ENCODE results near the gene KIAA1671. TPM values are rescaled to one million over a fixed set of nuclear protein-coding genes. Genes with fewer than 3 reads are reported as not detected.

Gene KIAA1671
- total RNA-seq, 3 donors from 2014 or later, result 71.3 to 131 (median 88.9) TPM

DNA sequence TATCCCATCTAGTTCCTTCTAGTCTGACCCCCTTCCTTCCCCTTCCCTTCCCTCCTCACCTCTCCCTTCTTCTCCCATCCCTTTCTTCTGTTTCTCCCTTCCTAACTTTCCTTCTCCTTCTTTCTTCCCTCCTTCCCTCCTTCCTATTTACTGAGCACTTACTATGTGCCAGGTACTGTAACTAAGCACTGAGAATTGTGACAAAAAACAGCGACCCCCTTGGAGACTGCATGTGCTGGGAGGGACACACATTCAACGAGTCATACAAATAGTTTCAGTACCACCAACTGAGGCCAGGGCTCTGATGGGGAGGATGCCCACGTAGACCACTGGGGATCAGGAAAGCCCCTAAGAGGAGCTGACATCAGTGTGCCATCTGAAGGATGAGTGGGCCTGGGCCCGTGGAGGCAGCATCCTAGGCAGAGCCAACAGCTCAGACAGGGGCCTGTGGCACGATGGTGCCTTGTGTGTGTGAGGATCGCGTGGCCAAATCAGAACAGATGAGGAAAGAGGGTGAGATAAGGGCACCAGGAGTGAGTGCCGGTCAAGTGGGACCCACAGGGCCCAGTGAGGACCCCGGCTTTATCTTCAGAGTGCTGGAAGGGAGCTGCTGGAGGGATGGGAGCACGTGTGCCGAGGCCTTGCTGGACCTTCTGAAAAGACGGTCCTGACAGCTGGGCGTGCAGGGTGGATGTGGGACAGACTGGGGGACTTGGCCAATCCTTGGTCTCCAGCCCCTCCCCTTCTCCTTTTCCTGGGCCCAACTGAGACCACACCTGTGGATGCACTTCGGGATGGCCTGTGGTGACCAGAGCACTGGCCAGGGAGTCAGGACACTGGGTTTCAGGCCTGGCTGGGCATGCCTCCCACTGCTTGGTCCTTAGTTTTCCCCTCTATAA lies 208.8 kb downstream of the KIAA1671 start:
- H3K9me3 ChIP-seq, result no peaks in the 10 kb centered on the region
- no peak for DNase-seq
- no peak for ATAC-seq
- H3K4me3 ChIP-seq, result no peak overlapping the region
- TF ChIP-seq, protein P1, sequence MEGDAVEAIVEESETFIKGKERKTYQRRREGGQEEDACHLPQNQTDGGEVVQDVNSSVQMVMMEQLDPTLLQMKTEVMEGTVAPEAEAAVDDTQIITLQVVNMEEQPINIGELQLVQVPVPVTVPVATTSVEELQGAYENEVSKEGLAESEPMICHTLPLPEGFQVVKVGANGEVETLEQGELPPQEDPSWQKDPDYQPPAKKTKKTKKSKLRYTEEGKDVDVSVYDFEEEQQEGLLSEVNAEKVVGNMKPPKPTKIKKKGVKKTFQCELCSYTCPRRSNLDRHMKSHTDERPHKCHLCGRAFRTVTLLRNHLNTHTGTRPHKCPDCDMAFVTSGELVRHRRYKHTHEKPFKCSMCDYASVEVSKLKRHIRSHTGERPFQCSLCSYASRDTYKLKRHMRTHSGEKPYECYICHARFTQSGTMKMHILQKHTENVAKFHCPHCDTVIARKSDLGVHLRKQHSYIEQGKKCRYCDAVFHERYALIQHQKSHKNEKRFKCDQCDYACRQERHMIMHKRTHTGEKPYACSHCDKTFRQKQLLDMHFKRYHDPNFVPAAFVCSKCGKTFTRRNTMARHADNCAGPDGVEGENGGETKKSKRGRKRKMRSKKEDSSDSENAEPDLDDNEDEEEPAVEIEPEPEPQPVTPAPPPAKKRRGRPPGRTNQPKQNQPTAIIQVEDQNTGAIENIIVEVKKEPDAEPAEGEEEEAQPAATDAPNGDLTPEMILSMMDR (IDR thresholded peaks at IDR 0.05), result no peak
- H3K4me1 ChIP-seq (ENCODE audit: low read depth), result no peaks in the 10 kb centered on the region
- intact Hi-C loops (cut with DNase I, micrococcal nuclease), result no loop called here
- H3K36me3 ChIP-seq (ENCODE audit: low read depth), result no peaks in the 10 kb centered on the region

DNA sequence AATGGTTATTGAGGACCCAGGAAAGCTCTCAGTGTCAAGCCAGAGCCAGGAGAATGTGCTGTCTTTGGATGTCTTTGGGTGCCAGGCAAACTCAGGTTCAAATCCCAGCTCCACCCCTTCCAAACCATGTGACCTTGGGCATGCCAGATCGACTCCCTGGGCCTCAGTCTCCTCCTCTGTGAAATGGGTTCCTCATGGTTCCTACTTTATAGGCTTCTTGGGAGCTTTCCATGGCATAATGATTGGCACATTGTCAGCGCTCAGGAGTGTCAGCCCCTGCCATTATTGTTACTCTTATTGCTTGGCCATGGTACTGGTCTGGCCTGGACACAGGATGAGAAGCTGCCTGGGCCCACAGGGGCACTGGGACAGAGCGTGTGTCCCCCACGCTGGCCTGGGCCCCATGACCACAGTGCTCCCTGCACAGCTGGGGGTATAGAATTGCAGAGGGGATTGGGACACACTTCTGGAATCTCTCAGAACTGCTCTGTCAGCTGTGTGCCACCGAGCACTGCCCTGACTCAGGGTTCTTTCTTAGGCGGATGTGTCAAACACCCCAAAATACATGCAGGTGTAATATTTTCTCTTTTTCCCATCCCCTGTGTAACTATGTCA lies 209.5 kb downstream of the KIAA1671 start:
- intact Hi-C loops (cut with DNase I, micrococcal nuclease), result no loop called here
- TF ChIP-seq, protein P1 (IDR thresholded peaks at IDR 0.05), result no peak

DNA sequence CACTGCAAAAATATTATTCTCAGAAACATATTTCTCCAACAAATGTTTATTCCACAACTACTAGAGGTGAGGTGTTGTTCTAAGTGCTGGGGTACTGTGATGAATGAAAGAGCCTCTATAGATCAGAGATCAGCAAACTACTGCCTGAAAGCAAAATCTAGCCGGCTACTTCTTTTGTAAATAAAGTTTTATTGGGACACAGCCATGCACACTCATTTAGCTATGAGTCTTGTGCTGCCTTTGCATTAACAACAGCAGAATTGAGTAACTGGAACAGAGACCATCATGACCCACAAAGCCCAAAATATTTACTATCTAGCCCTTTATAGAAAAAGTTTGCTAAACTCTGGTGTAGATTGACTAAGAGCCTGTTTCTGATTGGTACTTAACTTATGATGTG lies 210.0 kb downstream of the KIAA1671 start:
- DNase-seq (no peak), ATAC-seq (no peak)
- Histone ChIP-seq H3K36me3 (ENCODE audit: low read depth) (no peaks in the 10 kb centered on the region), H3K4me3 (no peak overlapping the region), H3K4me1 (ENCODE audit: low read depth) (no peaks in the 10 kb centered on the region), H3K9me3 (no peaks in the 10 kb centered on the region)
- TF ChIP-seq, protein P1 (IDR thresholded peaks at IDR 0.05), result no peak
- intact Hi-C loops (cut with DNase I, micrococcal nuclease), result no loop called here

More for the DNA sequence above, 209.5 kb downstream of the KIAA1671 start:
- Histone ChIP-seq H3K36me3 (ENCODE audit: low read depth) (no peaks in the 10 kb centered on the region), H3K4me1 (ENCODE audit: low read depth) (no peaks in the 10 kb centered on the region), H3K4me3 (no peak overlapping the region), H3K9me3 (no peaks in the 10 kb centered on the region)
- ATAC-seq, result no peak
- no peak for DNase-seq

DNA sequence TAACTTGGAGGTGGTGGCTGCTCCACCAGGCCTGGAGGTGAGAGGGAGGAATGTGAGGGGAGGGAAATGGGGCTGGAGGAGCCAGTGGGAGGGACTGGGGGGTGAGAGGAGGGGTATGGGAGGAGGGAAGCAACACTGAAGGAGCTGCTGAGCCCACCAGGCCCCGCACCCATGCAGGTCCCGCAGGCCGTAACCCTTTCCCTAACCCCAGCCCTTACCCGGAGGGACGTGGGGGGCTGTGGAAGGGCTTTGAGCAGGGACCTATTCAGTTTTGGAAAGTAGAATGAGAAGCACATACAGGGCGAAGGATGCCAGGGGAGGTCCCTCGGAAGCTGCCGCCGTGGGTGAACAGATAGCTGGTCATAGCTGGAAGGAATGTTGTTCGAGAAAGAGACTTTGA lies 213.3 kb downstream of the KIAA1671 start:
- Histone ChIP-seq H3K9me3 (no peaks in the 10 kb centered on the region), H3K36me3 (ENCODE audit: low read depth) (no peaks in the 10 kb centered on the region), H3K4me3 (no peak overlapping the region), H3K4me1 (ENCODE audit: low read depth) (no peaks in the 10 kb centered on the region)
- intact Hi-C loops (cut with DNase I, micrococcal nuclease), result no loop called here
- ATAC-seq (no peak), DNase-seq (peak in 1 of 3 donors; percentile 13)
- TF ChIP-seq, protein P1 (IDR thresholded peaks at IDR 0.05), result no peak

DNA sequence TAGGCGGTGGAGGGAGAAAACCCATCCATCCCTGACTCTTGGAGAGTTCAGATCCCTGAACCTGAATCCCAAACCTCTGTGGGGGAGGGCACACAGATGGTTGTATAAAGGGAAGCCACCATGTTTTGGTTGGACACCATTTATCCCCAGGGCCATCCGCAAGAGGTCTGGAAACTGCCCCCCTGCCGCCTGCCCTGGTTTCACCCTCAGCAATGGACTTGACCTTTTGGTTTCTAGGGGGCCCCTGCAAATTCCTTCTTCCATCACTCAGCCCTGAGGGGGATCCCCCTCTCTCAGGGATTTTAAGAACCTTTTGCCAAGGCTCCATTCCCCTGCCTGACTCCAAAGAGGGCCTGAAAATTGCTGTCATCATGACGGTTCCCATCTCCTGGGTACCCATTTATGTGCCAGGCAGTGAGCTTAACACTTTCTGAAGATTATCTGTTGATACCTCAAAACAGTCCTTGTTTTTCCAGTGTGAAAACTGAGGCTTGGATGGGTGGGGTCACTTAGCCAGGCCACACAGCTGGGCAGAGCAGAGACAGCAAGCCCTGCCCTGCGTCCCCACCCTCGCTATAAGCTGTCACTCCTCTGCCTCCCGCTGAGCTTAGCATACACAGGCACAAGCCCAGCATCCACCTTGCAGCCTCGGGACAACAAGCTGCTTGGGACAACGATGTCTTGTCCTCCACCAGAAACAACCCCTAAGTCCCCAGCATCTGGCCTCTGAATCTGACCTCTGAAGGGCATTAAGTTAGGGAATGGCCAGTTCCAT lies 213.9 kb downstream of the KIAA1671 start:
- intact Hi-C loops (cut with DNase I, micrococcal nuclease), result no loop called here
- DNase-seq (peak in 1 of 3 donors; percentile 22), ATAC-seq (peak; percentile 62)

More for the DNA sequence above, 213.9 kb downstream of the KIAA1671 start:
- Histone ChIP-seq H3K36me3 (ENCODE audit: low read depth) (no peaks in the 10 kb centered on the region), H3K4me1 (ENCODE audit: low read depth) (no peaks in the 10 kb centered on the region), H3K9me3 (no peaks in the 10 kb centered on the region), H3K4me3 (no peak overlapping the region)
- TF ChIP-seq, protein P1 (IDR thresholded peaks at IDR 0.05), result no peak
